Lower leg skin (tissue), 4 donors: Measurements from ENCODE around the gene ERC1. TPM values are rescaled to one million over a fixed set of nuclear protein-coding genes. Genes with fewer than 3 reads are reported as not detected.

Experiments
- DNase-seq, 2 donors: peaks; one replicate each; pipeline ENCODE4 v3.0.0-alpha.2; 2019; ENCODE audit warnings: low spot score in 2 of 2
- H3K4me3 ChIP-seq: fragments of 200-600 bp; sonication (generic); 2 replicates; pipeline ENCODE4 v1.5.1; 2017; ENCODE audit warnings: mild to moderate bottlenecking, low read depth; ENCODE audit not compliant: poor library complexity, severe bottlenecking
- CTCF ChIP-seq, 3 donors: fragments of 450-650 bp; IDR thresholded peaks; one replicate each; pipeline ENCODE4 v1.5.1; 2016; ENCODE audit warnings: antibody characterized with exemption in 3 of 3, mild to moderate bottlenecking in 3 of 3, moderate library complexity in 2 of 3
- POLR2A ChIP-seq, 2 donors: fragments of 450-650 bp; IDR thresholded peaks; one replicate each; pipeline ENCODE4 v1.6.1; 2016 to 2017; ENCODE audit warnings: antibody characterized with exemption in 2 of 2, mild to moderate bottlenecking in 1 of 2, moderate library complexity in 1 of 2
- WGBS, 2 donors: methylation state at CpG; one replicate each; pipeline ENCODE4 v1.1.5; 2018; 5-methylcytosine and 5-hydroxymethylcytosine counted together
- intact Hi-C: fragments of 100-400 bp; cut with DNase I; formaldehyde crosslinking; loops from one replicate; pipeline ENCODE4 v1.15.0; 2023; ENCODE audit warnings: low total_unique reads
- total RNA-seq, 4 donors: library from RNA; depleted of rRNA; stranded (reverse); fragments of >200 nt; gene quantifications; one replicate each; pipeline ENCODE4 v1.1.0, GENCODE V29; 2016

ERC1 gene
- total RNA-seq, 4 donors from 2014 or later: 22.1 to 42.7 (median 29.7) TPM

DNA sequence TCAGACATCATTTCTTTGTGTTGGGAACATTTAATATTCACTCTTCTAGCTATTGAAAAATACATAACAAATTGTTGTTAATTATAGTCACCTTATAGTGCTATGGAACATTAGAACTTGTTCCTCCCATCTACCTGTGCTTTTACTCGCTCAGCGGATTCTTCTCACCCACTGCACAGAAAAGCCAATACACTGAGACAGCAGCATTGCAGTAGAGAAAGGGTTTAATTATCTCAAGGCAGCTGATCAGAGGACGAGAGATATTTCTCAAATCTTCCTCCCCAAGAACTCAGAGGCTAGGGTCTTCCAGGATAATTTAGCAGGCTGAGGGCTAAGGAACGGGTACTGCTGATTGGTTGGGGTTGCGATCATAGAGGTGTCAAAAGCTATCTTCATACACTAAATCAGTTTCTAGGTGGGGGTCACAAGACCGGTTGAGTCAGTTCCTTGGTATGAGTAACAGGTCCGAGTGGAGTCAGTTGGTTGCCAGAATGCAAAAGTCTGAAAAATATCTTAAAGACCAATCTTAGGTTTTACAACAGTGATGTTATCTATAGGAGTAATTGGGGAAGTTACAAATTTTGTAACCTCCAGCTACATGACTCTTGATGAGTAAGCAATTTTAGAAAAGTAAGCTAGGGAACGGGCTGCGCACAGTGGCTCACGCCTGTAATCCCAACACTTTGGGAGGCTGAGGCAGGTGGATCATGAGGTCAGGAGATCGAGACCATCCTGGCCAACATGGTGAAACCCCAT, 430.2 kb downstream of the ERC1 start:
- DNase-seq: no peak
- H3K4me3 ChIP-seq: no peak overlapping the region
- WGBS, 2 donors: 94 to 96% methylated on average over 11 of the region's 11 CpGs
- TF ChIP-seq POLR2A (IDR thresholded peaks at IDR 0.05) (no peak), CTCF (IDR thresholded peaks at IDR 0.05) (no peak)
- intact Hi-C loops: no loop called here

GRCh38 chr12:1422604-1423315, 431.7 kb downstream of the ERC1 start:
- intact Hi-C loops: no loop called here
- TF ChIP-seq POLR2A (IDR thresholded peaks at IDR 0.05) (no peak), CTCF (IDR thresholded peaks at IDR 0.05) (no peak)
- H3K4me3 ChIP-seq: no peak overlapping the region
- WGBS, 2 donors: 86 to 93% methylated on average over 4 of the region's 4 CpGs
- DNase-seq: no peak

DNA sequence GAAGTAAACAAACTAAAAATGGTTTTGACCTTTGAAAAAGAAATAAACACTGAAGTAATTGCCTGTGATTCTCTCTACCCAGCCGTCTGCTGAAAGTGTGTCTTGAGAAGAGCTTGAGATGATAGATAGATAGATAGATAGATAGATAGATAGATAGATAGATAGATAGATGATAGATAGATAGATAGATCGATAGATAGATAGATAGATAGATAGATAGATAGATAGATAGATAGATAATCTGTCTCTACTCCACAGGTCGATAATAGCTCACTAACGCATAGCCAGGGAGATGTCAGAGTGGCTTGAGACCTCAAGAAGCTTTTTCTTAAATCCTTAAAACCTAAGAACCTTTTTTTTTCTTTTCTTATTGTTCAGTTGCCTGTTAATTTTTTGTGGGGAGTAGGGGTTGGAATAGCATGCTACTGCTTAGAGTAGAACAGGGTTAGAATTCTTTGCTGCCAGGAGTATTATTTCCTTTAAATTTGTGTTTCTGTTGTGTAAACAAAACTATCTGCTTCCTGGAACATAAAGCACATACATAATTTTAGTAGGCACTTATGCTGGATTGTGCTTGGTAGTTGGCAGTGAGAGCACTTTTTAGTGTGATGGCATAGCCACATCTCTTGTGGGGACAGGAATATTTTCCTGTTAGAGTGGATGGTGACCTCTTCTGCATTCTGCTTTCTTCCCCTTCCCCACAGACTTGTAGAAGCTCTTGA, 433.8 kb downstream of the ERC1 start:
- 78 to 90% methylated on average over 4 of the region's 4 CpGs for WGBS, 2 donors
- DNase-seq: no peak
- no peak overlapping the region for H3K4me3 ChIP-seq
- intact Hi-C loops: no loop called here
- TF ChIP-seq POLR2A (IDR thresholded peaks at IDR 0.05): no peak
- no peak for TF ChIP-seq CTCF (IDR thresholded peaks at IDR 0.05)

- H3K4me3 ChIP-seq: no peak overlapping the region
- TF ChIP-seq POLR2A (IDR thresholded peaks at IDR 0.05): no peak
- no peak for TF ChIP-seq CTCF (IDR thresholded peaks at IDR 0.05)
- no peak for DNase-seq
- WGBS, 2 donors: 92 to 96% methylated on average over 3 of the region's 3 CpGs
- intact Hi-C loops: no loop called here
Measured at GRCh38 chr12:1425396-1425729, 434.3 kb downstream of the ERC1 start.

DNA sequence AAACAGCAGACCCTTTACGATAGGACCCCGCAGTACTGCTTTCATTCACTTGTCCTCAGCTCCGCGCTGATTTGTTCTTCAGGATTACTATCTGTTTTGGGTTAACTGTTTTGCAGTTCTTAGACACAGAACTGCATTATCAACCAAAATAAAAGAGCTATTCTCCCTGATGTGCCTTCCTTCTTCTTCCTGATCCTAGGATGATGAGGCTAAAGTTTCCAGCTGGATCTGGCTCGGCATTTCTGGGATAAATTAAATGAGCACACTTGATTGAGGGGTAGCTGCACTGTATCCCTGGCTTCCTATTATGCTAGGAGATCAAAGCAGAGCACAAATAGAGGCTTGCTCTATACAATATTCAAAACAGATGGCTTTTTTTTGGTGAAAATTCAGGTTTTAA, 437.6 kb downstream of the ERC1 start:
- 64 to 78% methylated on average over 5 of the region's 5 CpGs for WGBS, 2 donors
- intact Hi-C loops: no loop called here
- H3K4me3 ChIP-seq: no peak overlapping the region
- no peak for TF ChIP-seq POLR2A (IDR thresholded peaks at IDR 0.05)
- TF ChIP-seq CTCF (IDR thresholded peaks at IDR 0.05): no peak
- DNase-seq: no peak
